Astrocyte of the cerebellum (primary cell): ENCODE data around the gene RSAD2.

ENCODE experiments used
- DNase-seq: peaks from one replicate; pipeline ENCODE4 v3.0.0-alpha.2; 2011; ENCODE audit warnings: low read depth
- H3K4me3 ChIP-seq: 2 replicates; pipeline ENCODE4 v1.5.1; 2011; ENCODE audit warnings: mild to moderate bottlenecking, low read depth, low read length, moderate library complexity
- CTCF ChIP-seq: IDR thresholded peaks from 2 replicates; pipeline ENCODE4 v1.5.1; 2012; ENCODE audit warnings: low read length, low read depth, moderate library complexity, mild to moderate bottlenecking; ENCODE audit errors: missing control alignments
- in situ Hi-C: cut with HindIII; loops from 2 replicates; pipeline ENCODE4 v1.10.0; 2017; ENCODE audit warnings: low sequenced_read_pairs

Gene RSAD2

GRCh38 chr2:6909431-6910385 is 32.1 kb downstream of the RSAD2 start:
- no peak overlapping the region for H3K4me3 ChIP-seq
- DNase-seq: no peak
- no peak for TF ChIP-seq CTCF
- in situ Hi-C loops: loop anchor here (10.0 kb wide), 1 partner anchor 115 kb away; no protein-coding TSS in a partner anchor

GRCh38 chr2:6911721-6912120 is 34.1 kb downstream of the RSAD2 start:
- DNase-seq: no peak
- TF ChIP-seq CTCF: no peak
- no peak overlapping the region for H3K4me3 ChIP-seq
- in situ Hi-C loops: loop anchor here (10.0 kb wide), 1 partner anchor 113 kb away; no protein-coding TSS in a partner anchor

GRCh38 chr2:6913415-6914157 is 36.0 kb downstream of the RSAD2 start:
- no peak for DNase-seq
- no peak overlapping the region for H3K4me3 ChIP-seq
- TF ChIP-seq CTCF: no peak
- in situ Hi-C loops: loop anchor here (10.0 kb wide), 1 partner anchor 111 kb away; no protein-coding TSS in a partner anchor

- DNase-seq: no peak
Measured at GRCh38 chr2:6914828-6915227, 37.3 kb downstream of the RSAD2 start.

GRCh38 chr2:6915399-6915798 is 37.8 kb downstream of the RSAD2 start:
- H3K4me3 ChIP-seq: no peak overlapping the region
- TF ChIP-seq CTCF: no peak
- in situ Hi-C loops: loop anchor here (10.0 kb wide), 1 partner anchor 109 kb away; no protein-coding TSS in a partner anchor
- DNase-seq: no peak

More at GRCh38 chr2:6914828-6915227, 37.3 kb downstream of the RSAD2 start:
- TF ChIP-seq CTCF: no peak
- no peak overlapping the region for H3K4me3 ChIP-seq
- in situ Hi-C loops: loop anchor here (10.0 kb wide), 1 partner anchor 110 kb away; no protein-coding TSS in a partner anchor

GRCh38 chr2:6916224-6916623 is 38.6 kb downstream of the RSAD2 start:
- no peak overlapping the region for H3K4me3 ChIP-seq
- in situ Hi-C loops: loop anchor here (10.0 kb wide), 1 partner anchor 109 kb away; no protein-coding TSS in a partner anchor
- DNase-seq: no peak
- TF ChIP-seq CTCF: no peak
